ENCODE data around the gene SHISAL1.

- TF ChIP-seq, protein P1, sequence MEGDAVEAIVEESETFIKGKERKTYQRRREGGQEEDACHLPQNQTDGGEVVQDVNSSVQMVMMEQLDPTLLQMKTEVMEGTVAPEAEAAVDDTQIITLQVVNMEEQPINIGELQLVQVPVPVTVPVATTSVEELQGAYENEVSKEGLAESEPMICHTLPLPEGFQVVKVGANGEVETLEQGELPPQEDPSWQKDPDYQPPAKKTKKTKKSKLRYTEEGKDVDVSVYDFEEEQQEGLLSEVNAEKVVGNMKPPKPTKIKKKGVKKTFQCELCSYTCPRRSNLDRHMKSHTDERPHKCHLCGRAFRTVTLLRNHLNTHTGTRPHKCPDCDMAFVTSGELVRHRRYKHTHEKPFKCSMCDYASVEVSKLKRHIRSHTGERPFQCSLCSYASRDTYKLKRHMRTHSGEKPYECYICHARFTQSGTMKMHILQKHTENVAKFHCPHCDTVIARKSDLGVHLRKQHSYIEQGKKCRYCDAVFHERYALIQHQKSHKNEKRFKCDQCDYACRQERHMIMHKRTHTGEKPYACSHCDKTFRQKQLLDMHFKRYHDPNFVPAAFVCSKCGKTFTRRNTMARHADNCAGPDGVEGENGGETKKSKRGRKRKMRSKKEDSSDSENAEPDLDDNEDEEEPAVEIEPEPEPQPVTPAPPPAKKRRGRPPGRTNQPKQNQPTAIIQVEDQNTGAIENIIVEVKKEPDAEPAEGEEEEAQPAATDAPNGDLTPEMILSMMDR (IDR thresholded peaks at IDR 0.05; ENCODE audit: insufficient read depth, low read length) = no peak
- no peak for TF ChIP-seq GABPA (IDR thresholded peaks at IDR 0.05; ENCODE audit: low read depth)
- no peak for TF ChIP-seq POLR2AphosphoS5 (IDR thresholded peaks at IDR 0.05; ENCODE audit: low read depth)
- TF ChIP-seq, protein P2, sequence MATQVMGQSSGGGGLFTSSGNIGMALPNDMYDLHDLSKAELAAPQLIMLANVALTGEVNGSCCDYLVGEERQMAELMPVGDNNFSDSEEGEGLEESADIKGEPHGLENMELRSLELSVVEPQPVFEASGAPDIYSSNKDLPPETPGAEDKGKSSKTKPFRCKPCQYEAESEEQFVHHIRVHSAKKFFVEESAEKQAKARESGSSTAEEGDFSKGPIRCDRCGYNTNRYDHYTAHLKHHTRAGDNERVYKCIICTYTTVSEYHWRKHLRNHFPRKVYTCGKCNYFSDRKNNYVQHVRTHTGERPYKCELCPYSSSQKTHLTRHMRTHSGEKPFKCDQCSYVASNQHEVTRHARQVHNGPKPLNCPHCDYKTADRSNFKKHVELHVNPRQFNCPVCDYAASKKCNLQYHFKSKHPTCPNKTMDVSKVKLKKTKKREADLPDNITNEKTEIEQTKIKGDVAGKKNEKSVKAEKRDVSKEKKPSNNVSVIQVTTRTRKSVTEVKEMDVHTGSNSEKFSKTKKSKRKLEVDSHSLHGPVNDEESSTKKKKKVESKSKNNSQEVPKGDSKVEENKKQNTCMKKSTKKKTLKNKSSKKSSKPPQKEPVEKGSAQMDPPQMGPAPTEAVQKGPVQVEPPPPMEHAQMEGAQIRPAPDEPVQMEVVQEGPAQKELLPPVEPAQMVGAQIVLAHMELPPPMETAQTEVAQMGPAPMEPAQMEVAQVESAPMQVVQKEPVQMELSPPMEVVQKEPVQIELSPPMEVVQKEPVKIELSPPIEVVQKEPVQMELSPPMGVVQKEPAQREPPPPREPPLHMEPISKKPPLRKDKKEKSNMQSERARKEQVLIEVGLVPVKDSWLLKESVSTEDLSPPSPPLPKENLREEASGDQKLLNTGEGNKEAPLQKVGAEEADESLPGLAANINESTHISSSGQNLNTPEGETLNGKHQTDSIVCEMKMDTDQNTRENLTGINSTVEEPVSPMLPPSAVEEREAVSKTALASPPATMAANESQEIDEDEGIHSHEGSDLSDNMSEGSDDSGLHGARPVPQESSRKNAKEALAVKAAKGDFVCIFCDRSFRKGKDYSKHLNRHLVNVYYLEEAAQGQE (IDR thresholded peaks at IDR 0.05; ENCODE audit: insufficient replicate concordance, low read depth) = no peak
Measured at GRCh38 chr22:44263547-44263946, 49.2 kb downstream of the SHISAL1 start.

Measured in HL-60 (cell line).